PFSK-1 (cell line): Measurements from ENCODE around the gene RNF157.

ENCODE experiments used
- FOXP2 ChIP-seq: optimal IDR thresholded peaks from 2 replicates; pipeline ENCODE3; 2011; ENCODE audit warnings: borderline replicate concordance, control low read depth, inconsistent platforms; ENCODE audit not compliant: insufficient read depth; ENCODE audit errors: extremely low read length, extremely low read depth
- POLR2AphosphoS5 ChIP-seq: IDR thresholded peaks from 2 replicates; pipeline ENCODE4 v1.6.1; 2012; ENCODE audit warnings: low read depth, mild to moderate bottlenecking, control low read depth, low read length, moderate library complexity
- SIN3A ChIP-seq: IDR thresholded peaks from 2 replicates; pipeline ENCODE4 v1.6.1; 2012; ENCODE audit warnings: mild to moderate bottlenecking, low read length, moderate library complexity, borderline replicate concordance; ENCODE audit not compliant: insufficient read depth
- TAF1 ChIP-seq: IDR thresholded peaks from 2 replicates; pipeline ENCODE4 v1.6.1; 2012; ENCODE audit warnings: low read length, control low read depth, borderline replicate concordance; ENCODE audit not compliant: insufficient read depth
- TF ChIP-seq, protein P1 (sequence below), 2 experiments: IDR thresholded peaks; 2 replicates each; pipeline versions ENCODE4 v1.6.1 to v1.8.0; 2011 to 2012; ENCODE audit warnings: low read depth in 2 of 2, low read length in 2 of 2, control low read depth in 1 of 2, inconsistent platforms in 1 of 2, mild to moderate bottlenecking in 1 of 2, moderate library complexity in 1 of 2; ENCODE audit not compliant: insufficient read depth in 1 of 2

Gene RNF157

DNA sequence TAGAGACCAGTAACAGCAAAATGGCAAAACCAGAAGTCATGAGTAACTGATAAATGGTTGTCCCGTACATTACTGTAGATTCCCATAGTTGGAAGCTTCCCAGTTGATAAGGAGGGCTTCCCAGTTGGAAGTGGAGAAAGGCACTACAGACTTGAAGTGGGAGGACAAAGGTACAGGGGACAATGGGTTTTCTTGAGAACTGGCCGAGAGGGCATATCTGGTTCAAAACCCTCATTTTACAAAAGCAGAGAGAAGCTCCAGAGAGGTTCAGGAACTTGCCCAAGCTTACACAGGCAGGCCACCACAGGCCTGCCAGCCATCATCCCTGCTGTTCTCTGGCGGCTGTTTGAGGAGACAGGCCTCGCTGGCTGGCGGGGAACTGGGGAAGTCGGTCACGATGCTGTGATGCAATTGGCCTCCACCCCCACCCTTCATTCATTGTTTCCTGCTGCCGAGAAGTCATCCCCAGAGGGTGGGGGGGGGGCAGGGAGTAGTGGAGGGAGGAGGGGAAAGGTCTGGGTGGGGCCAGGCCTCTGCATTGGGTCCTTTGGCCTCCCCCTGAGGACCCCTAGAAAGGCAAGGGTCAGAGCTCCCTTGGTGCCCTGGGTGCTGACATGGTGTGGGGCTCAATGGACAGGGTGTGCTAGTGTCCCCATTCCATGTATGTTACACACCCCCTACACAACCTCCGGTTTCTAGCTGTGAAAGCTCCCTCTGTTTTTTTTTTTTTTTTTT, 27.9 kb upstream of the RNF157 start:
- TF ChIP-seq FOXP2 (no peak), TAF1 (peak; percentile 79), SIN3A (peak; percentile 76; the same call in 1 of the 2 replicates), POLR2AphosphoS5 (peak; percentile 91)
- TF ChIP-seq, protein P1, sequence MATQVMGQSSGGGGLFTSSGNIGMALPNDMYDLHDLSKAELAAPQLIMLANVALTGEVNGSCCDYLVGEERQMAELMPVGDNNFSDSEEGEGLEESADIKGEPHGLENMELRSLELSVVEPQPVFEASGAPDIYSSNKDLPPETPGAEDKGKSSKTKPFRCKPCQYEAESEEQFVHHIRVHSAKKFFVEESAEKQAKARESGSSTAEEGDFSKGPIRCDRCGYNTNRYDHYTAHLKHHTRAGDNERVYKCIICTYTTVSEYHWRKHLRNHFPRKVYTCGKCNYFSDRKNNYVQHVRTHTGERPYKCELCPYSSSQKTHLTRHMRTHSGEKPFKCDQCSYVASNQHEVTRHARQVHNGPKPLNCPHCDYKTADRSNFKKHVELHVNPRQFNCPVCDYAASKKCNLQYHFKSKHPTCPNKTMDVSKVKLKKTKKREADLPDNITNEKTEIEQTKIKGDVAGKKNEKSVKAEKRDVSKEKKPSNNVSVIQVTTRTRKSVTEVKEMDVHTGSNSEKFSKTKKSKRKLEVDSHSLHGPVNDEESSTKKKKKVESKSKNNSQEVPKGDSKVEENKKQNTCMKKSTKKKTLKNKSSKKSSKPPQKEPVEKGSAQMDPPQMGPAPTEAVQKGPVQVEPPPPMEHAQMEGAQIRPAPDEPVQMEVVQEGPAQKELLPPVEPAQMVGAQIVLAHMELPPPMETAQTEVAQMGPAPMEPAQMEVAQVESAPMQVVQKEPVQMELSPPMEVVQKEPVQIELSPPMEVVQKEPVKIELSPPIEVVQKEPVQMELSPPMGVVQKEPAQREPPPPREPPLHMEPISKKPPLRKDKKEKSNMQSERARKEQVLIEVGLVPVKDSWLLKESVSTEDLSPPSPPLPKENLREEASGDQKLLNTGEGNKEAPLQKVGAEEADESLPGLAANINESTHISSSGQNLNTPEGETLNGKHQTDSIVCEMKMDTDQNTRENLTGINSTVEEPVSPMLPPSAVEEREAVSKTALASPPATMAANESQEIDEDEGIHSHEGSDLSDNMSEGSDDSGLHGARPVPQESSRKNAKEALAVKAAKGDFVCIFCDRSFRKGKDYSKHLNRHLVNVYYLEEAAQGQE (IDR thresholded peaks at IDR 0.05; ENCODE audit: insufficient read depth in 1 of 2, low read depth in 2 of 2, low read length in 2 of 2) = no peak

GRCh38 chr17:76267051-76267576, 26.8 kb upstream of the RNF157 start:
- TF ChIP-seq SIN3A (no peak; the same call in 1 of the 2 replicates), POLR2AphosphoS5 (peak; percentile 36; the same call in 1 of the 2 replicates)

DNA sequence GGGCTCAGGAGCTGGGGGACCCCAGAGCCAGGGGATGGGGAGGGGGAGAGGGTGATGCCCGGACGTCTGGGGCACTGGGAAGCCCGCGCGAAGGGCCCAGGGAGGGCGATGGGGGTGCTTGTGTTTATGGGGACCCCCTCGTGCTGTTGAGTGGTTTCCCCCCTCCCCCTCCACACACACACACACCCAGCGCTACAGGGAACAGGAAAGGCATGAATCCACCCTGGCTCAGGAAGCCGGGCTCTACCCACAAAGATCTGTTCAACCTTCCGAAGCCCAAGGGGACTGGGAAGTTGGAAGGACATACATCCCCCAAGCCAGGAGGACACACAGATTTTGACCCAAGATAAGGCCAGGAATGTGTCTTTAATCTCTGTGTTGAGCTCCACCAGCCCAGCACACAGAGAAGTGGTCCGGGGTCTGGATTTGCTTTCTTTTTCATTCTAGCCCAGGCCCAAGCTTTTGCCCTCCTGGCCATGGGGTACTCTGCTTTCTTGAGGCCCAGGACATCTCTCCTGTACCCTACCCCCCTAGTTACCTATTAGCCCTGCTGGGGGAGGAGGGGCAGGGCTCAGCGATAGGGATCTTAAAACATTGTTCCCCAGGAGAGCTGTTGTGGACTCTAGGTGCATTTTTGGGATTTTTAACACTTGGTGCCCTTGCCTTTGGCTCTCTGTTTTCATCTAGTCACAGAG, 26.1 kb upstream of the RNF157 start:
- TF ChIP-seq FOXP2 = no peak
- TF ChIP-seq, protein P1 (IDR thresholded peaks at IDR 0.05; ENCODE audit: insufficient read depth in 1 of 2, low read depth in 2 of 2, low read length in 2 of 2) = no peak
- peak; percentile 32; the same call in 1 of the 2 replicates for TF ChIP-seq POLR2AphosphoS5
- no peak for TF ChIP-seq SIN3A
- TF ChIP-seq TAF1 = no peak

- TF ChIP-seq SIN3A = peak; percentile 81; the same call in 1 of the 2 replicates
- no peak for TF ChIP-seq FOXP2
- no peak for TF ChIP-seq POLR2AphosphoS5
- TF ChIP-seq, protein P1 (IDR thresholded peaks at IDR 0.05; ENCODE audit: insufficient read depth in 1 of 2, low read depth in 2 of 2, low read length in 2 of 2) = no peak
Measured at GRCh38 chr17:76265624-76266243, 25.4 kb upstream of the RNF157 start.
